ENCODE results near the gene UAP1L1.

UAP1L1 gene

GRCh38 chr9:137103206-137103999 lies 26.1 kb downstream of the UAP1L1 start:
- DNase-seq = no peak

DNA sequence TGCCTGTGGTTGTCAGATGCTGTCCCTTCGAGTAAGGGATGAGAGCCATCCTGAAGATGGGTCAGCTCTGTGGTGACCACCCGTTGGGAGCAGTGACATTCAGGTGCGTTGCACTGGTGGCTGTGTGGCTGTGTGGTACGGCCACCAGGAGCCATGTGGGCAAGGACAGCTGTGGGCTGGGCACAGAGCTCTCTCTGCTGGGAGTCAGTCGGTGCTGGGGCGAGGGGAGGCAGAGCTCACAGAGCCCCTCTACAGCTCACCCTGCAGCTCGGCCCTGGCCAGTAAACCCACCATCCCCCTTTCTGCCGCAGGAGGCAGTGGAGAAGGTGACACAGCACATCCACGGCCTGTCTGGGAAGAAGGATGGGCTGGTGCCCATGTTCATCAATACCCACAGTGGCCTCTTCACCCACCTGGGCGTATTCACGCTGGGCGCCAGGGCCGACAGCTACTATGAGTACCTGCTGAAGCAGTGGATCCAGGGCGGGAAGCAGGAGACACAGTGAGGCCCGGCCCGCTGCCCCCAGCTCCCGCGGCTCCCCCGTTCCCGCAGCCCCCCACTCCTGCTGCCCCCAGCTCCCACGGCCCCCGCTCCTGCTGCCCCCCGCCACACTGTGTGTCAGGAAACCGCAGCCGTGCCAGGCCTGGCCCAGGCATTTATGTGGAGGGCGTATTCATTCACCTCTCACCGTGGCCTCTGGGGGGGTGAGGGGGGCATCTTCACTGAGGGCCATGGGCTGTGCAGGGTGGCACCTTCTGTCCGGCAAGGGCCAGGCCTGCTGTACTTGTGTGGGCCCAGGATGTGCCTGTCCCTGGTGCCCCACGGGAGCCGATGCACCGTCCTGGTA lies 28.7 kb downstream of the UAP1L1 start:
- no peak for DNase-seq

DNA sequence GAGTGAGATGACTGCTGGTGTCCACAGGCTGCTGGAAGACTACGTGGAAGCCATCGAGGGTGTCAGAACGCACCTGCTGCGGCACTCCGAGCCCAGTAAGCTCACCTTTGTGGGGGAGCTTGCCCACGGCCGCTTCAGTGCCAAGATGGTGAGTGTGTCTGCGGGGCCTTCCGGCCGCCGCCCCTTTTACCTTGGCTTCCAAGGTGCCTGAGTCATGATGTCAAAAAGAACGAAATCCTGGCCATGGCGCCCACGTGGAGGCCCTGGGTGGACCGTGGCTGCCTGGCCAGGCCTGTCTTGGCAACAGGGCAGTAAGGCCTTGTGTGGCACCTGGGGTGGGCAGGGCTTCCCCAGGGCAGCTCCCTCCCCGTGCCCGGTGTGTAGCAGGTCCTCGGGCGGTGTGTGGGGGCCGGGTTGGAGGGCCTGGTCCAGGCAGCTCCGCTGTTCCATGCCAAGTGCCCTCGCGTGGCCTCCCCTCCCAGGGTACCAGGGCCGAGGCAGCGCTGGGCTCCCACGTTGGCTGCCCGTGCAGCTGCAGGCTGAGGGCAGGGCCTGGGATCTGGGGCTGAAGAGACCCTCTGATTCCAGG lies 29.4 kb downstream of the UAP1L1 start:
- no peak for DNase-seq

DNA sequence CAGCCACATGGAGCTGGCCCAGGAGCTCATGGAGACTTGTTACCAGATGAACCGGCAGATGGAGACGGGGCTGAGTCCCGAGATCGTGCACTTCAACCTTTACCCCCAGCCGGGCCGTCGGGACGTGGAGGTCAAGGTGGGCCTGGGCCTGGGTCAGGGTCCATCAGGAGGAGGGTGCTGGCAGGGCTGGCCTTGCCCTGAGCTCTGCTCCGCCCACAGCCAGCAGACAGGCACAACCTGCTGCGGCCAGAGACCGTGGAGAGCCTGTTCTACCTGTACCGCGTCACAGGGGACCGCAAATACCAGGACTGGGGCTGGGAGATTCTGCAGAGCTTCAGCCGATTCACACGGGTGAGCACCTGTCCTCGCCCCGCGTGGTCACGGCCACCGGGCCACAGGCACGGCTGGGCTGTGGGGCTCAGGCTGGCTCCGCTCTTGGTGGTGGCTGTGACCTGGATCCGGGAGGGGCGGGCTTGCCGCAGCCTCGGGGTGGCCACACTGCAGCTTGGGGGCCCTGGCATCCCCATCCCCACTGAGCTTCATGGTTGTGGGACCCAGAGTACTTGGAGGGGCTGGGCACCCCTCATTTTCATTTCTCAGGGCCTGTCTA lies 30.1 kb downstream of the UAP1L1 start:
- DNase-seq = no peak

DNA sequence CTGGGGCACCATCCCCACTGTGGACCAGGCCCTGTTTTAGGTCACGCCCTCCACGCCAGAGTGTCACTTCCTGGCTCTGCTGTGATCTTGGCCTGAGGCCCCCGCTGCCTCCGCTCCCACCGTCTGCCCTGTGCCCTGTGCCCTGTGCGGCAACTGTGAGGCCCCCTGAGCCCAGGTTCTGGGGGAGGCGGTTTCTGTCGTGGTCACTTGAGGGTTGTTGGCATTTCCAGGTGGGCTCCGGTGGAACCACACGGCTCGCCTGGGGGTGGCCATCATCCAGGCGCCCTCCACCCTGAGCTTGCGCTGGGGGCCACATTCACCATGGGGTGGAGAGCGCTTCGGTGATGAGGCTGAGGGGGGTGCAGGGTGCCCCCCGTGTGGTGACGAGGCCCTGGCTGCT lies 30.7 kb downstream of the UAP1L1 start:
- DNase-seq = no peak

- DNase-seq = no peak
Measured at GRCh38 chr9:137108608-137109249, 31.4 kb downstream of the UAP1L1 start.

DNA sequence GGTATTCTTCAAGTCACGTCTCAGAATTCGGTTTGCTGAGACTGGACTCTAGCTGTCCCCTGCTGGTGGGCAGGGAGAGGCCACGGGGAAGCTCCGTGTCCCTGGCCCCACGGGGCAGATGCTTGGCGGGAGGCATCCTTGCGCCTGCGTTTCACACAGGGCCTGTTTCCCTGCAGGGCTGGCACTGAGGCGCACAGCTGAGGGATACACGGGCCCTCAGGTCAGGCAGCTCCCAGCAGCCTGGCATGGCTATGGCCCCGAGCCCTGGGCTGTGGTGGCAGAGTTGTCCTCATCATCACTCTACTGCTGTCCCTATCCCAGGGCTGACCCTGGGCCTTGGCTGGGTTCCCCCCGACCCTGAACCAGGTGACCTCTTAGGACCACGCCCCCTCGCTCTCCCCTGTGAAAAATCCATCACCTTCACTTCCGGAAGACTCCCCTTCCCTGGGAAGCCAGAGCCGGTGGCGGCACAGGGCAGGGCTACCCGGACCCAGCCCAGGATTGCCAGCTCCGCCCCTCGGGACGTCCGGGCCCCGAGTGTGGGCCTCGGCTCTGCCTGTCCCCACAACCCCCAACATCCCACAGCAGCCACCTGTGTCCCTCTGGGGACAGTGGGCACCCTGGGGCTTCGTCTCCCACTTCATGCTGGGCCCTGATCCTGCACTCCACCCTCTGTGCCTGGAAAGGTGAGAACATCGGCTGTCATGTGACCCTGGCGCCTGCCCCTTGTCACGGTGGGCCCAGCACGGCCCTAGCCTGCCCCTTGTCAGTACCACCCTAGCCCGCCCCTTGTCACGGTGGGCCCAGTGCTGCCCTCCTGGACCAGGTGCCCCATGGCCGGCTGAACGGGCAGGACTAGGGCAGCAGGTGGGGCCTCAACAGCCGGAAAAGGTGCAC lies 32.2 kb downstream of the UAP1L1 start:
- no peak for DNase-seq

- no peak for DNase-seq
Measured at GRCh38 chr9:137110147-137110910, 33.0 kb downstream of the UAP1L1 start.

- no peak for DNase-seq
Measured at GRCh38 chr9:137110911-137111787, 33.8 kb downstream of the UAP1L1 start.

- DNase-seq = no peak
Measured at GRCh38 chr9:137111788-137112563, 34.7 kb downstream of the UAP1L1 start.

DNA sequence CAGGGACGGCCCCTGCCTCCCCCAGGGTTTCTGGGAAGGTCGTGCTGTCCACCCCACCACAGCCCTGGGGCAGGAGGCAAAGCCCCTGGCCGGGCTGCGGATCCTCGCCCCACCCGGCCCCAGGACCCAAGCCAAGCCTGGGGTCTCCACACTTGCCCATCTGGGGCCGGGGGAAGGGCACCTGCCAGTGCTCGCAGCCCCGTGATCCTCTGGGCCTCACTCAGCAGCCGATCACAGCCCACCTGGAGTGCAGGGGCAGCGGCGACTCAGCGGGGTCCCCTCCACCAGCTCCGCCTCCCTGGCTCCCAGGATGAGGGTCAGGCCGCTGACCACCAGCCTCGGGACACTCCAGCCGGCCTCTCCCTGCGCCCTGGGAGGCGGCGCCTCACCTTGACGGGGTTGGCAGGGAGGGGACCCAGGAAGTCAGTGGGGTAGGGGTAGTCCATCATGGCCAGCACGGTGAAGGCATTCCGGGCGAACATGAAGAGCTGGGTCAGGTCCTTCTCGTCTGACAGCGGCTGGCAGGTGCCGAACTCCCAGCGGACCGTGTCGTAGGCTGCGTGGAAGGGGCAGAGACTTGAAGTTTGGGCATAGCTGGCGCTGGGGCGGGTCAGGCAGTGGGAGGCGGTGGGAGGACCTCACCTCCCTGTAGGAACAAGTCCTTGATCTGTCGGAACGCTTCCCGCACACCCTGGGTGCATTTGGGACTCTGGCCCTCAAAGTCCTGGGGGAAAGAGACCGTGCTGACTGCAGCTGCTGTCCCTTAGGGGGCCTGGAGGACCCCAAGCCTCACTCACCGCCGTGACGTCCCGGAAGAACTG lies 35.5 kb downstream of the UAP1L1 start:
- no peak for DNase-seq

DNA sequence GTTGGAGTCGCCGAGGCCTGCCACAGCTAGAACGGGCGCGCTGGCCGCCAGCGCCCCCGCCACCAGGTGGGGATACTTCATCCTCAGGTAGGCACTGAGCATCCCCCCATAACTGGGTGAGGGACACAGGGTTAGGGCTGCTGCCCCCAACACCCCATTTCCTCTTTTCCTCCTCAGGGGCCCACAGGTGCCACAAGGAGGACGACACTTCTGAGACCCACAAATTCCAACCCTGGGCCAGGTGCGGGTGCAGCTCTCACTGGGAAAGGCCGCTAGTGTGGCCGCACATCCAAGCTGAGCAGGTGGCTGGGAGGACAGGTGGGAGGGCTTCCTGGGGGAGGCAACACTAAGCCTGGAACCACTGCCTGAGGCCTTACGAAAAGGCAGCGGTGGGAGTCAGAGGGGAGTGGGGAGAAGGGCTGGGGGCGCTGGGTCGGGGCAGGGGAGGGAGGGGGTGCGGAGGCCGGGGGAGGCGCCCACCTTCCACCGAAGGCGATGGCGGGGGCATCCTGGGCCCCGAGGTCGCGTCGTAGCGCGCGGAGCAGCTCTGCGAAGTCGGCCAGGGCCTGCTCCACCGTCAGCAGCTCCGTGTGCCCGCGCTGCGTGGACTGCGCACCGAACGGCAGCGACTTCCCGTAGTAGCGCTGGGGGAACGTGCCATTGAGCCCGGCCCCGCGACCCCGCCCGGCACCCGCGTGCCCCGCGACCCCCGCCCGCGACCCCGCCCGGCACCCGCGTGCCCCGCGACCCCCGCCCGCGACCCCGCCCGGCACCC lies 36.3 kb downstream of the UAP1L1 start:
- DNase-seq = no peak

DNA sequence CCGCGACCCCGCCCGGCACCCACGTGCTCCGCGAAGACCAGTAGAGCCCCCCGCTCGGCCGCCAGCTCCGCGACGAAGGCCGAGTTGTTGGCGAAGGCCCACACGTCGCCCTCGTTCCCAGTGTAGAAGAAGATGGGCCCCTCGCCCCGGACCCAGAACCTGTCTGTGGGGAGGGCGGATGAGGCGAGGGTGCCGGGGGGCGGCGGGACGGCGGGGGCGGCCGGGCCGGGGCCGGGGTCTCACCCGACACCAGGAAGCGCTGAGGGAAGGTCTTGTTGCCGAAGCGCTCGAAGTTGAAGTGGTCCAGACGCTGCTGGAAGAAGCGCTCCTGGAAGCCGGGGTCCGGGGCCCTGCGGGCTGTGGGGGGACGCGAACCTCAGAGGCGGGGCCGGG lies 36.9 kb downstream of the UAP1L1 start:
- DNase-seq = peak in 1 of 2 experiments; percentile 48

DNA sequence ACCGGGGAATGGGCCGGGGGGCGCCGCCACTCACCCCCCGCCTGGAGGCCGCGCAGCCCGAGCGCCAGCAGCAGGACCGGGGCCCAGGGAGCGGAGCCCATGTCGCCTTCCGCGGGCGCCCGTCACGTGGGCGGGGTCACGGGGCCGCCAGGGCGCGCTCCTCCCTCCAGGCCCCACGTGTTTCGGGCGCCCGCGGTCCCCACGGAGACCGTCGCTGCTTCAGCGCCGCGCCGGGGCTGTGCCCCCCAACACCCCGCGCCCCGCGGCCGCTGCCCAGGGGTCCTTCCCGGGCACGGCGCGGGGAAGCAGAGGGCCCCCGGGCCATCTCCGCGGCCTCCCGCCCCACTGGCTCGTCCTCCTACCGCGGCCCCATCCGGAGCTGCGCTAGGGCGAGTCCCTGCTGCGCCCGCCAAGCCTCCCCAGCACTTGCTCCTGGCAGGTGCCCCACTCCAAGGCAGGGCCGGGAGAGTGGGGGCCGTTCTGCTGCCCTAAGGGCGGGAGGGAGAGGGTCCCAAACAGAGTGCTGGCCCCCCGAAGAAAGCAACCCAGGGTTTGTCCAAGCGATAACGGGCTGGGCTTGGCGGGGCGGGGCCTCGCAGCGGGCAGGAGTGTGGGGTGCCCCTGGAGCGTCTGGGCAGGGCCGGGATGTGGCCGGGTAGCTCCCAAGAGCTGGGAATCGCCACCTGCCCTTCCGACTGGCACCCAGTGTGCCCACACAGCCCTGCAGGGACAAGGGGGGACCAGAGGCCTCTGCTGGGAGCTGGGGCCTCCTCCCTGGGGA lies 37.5 kb downstream of the UAP1L1 start, which contains the start of gene DPP7:
Gene DPP7, minus strand, starts transcription at position 121 of the 781 bp plus-strand sequence. Its CDS starts 20 bp downstream, at position 101.
- peak in 1 of 2 experiments; percentile 48 for DNase-seq

DNA sequence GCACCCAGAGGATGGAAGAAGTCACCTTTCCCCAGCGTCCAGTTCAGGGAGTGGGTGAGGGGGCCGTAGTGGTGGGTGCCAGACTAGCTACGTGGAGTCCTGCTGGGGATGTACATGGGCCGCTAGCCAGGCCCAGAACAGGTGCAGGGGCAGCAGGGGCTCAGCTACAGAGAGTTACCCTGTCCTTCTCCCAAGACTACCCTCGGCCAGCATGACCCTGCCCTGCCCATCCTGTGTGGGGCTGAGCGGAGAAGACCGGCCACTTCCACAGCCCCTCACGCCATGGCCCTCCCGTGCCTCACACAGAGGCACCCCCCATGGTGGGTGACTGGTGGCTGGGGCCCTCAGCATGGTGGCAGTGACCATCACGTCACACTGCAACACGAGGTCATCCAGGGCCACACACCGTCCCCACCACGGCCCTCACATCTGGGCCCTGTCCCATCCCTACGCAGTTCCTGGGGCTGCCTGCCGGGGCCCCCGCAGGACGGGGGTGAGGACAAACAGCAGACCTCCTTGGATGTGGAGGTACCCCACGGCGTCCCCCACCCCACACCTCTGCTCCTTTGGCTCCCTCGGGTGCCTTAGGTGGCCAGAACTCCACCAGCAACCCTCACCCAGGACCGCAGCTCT lies 38.2 kb downstream of the UAP1L1 start:
- DNase-seq = no peak

DNA sequence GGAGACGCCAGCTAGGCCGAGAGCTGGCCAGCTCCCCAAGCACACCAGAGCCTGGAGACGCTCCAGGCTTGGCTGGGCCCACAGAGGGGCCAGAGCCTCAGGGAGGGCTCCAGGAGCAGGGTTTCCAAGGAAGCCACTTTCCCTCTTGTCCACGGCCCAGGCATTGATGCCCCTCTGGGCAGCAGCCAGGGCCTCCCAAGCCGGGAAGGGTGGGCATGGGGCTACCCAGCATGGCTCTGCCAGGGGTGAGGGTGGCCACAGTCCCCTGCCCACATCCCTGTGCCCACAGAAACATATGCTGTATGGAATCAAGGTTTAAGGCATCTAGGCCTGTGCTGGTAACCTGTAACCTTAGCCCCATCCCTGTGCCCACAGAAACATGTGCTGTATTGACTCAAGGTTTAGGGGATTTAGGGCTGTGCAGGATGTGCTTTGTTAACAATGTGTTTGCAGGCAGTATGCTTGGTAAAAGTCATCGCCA lies 38.8 kb downstream of the UAP1L1 start:
- DNase-seq = no peak

Data from SHP77 (cell line).